ENCODE measurements around the gene ABCC6. TPM values are rescaled to one million over a fixed set of nuclear protein-coding genes. Genes with fewer than 3 reads are reported as not detected.
"Not testable (repeated sequence)": the region's sequence is repeated elsewhere in the genome, so short reads cannot be mapped to it uniquely, and the experiment has no call there.

ABCC6 gene
- total and polyA plus RNA-seq, 3 donors from 2014 or later, result 0.87 to 1.5 (median 1.0) TPM

DNA sequence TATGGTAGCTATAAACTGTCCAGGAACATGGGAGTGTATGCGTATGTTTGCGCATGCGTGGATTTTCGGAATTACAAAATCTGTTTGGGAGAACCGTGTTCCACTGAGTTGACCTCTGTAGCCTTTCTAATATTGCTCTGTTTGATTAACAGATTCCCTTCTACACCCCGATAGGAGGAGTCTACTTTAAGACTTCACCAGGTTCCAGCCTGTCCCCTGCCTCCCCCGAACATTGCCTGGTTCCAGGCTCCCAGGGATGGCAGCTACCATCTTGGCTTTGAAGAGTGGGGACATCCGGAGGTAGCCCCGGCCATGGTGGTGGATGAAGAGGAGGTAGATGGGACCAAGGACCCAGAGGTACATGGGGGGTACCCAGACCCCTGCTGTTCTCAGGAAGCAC lies 1.9 kb downstream of the ABCC6 start:
- H3K4me3 ChIP-seq; H3K4me1 ChIP-seq; H3K36me3 ChIP-seq (ENCODE audit: low read depth, missing control alignments); H3K27me3 ChIP-seq; H3K9me3 ChIP-seq; DNase-seq; intact Hi-C loops (cut with DNase I; ENCODE audit: low total_unique reads); H3K27ac ChIP-seq: not testable (repeated sequence)
- 92% methylated on average over 4 of the region's 9 CpGs; no CpG with 5 or more reads in 1 of the 2 donors for WGBS, 2 donors

DNA sequence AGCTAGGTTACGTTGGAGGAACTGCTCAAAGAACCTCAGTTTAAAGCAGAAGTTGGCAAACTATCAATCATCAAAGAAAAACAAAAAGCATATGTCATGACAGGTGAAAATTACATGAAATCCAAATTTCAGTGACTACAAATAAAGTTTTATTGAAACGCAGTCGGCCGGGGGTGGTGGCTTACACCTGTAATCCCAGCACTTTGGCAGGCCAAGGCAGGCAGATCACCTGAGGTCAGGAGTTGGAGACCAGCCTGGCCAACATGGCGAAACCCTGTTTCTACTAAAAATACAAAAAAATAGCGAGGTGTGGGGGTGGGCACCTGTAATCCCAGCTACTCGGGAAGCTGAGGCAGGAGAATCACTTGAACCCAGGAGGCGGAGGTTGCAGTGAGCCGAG lies 2.8 kb downstream of the ABCC6 start:
- H3K27ac ChIP-seq; H3K4me3 ChIP-seq; H3K36me3 ChIP-seq (ENCODE audit: low read depth, missing control alignments); H3K9me3 ChIP-seq; H3K27me3 ChIP-seq; DNase-seq; H3K4me1 ChIP-seq; intact Hi-C loops (cut with DNase I; ENCODE audit: low total_unique reads): not testable (repeated sequence)
- 93 to 94% methylated on average over 5 to 8 of the region's 9 CpGs for whole genome bisulfite sequencing, 2 donors

DNA sequence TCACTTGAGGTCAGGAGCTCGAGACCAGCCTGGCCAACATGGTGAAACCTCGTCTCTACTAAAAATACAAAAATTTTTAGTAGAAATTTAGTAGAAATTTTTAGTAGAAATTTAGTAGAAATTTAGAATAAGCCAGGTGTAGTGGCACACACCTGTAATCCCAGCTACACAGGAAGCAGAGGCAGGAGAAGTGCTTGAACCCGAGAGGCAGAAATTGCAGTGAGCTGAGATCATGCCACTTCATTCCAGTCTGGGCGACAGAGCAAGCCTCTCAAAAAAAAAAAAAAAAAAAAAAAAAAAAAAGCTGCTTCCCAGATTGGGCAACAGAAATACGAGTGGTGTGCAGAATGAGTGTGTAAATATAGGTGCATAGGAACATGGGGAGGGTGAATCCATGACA lies 4.5 kb downstream of the ABCC6 start:
- H3K36me3 ChIP-seq (ENCODE audit: low read depth, missing control alignments); H3K27ac ChIP-seq; H3K4me3 ChIP-seq; intact Hi-C loops (cut with DNase I; ENCODE audit: low total_unique reads); H3K9me3 ChIP-seq; H3K4me1 ChIP-seq; H3K27me3 ChIP-seq; DNase-seq: not testable (repeated sequence)
- WGBS, 2 donors, result 20% methylated on average over 1 of the region's 5 CpGs; no CpG with 5 or more reads in 1 of the 2 donors

- DNase-seq; H3K9me3 ChIP-seq; H3K4me1 ChIP-seq; H3K27ac ChIP-seq; H3K4me3 ChIP-seq; H3K36me3 ChIP-seq (ENCODE audit: low read depth, missing control alignments); intact Hi-C loops (cut with DNase I; ENCODE audit: low total_unique reads); H3K27me3 ChIP-seq: not testable (repeated sequence)
- WGBS, 2 donors, result no CpG with 5 or more reads among the region's 5 CpGs
Measured at GRCh38 chr16:16218349-16218748, 4.9 kb downstream of the ABCC6 start.

DNA sequence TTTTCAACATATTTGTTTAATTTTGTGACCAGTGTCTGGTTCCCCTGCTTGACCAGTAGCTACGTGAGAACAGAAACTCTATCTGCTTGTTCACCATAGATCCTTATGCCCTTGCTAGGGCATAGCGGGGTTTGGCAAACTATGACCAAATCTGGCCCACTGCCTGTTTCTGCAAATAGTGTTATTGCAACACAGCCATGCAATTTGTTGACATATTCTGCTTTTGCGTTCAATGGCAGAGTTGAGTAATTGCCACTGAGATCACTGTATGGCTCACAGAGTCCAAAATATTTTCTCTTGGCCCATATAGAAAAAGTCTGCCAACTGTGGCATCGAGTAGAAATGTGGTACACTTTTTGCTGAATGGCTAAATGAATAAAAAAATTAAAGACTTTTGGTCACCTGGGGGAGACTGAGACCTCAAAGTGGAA lies 9.4 kb downstream of the ABCC6 start:
- WGBS, 2 donors, result 71 to 78% methylated on average over 2 of the region's 4 CpGs
- H3K9me3 ChIP-seq; DNase-seq; H3K36me3 ChIP-seq (ENCODE audit: low read depth, missing control alignments); H3K4me3 ChIP-seq; H3K27me3 ChIP-seq; H3K27ac ChIP-seq; intact Hi-C loops (cut with DNase I; ENCODE audit: low total_unique reads); H3K4me1 ChIP-seq: not testable (repeated sequence)

- 80 to 100% methylated on average over 1 of the region's 1 CpG for WGBS, 2 donors
- H3K9me3 ChIP-seq; DNase-seq; H3K4me3 ChIP-seq; H3K4me1 ChIP-seq; intact Hi-C loops (cut with DNase I; ENCODE audit: low total_unique reads); H3K27ac ChIP-seq; H3K27me3 ChIP-seq; H3K36me3 ChIP-seq (ENCODE audit: low read depth, missing control alignments): not testable (repeated sequence)
Measured at GRCh38 chr16:16211404-16211803, 11.9 kb downstream of the ABCC6 start.

GRCh38 chr16:16208461-16208860 lies 14.8 kb downstream of the ABCC6 start:
- H3K27ac ChIP-seq; H3K27me3 ChIP-seq; DNase-seq; H3K4me1 ChIP-seq; H3K9me3 ChIP-seq; H3K36me3 ChIP-seq (ENCODE audit: low read depth, missing control alignments); H3K4me3 ChIP-seq; intact Hi-C loops (cut with DNase I; ENCODE audit: low total_unique reads): not testable (repeated sequence)
- WGBS, 2 donors, result 93 to 98% methylated on average over 11 to 12 of the region's 12 CpGs

DNA sequence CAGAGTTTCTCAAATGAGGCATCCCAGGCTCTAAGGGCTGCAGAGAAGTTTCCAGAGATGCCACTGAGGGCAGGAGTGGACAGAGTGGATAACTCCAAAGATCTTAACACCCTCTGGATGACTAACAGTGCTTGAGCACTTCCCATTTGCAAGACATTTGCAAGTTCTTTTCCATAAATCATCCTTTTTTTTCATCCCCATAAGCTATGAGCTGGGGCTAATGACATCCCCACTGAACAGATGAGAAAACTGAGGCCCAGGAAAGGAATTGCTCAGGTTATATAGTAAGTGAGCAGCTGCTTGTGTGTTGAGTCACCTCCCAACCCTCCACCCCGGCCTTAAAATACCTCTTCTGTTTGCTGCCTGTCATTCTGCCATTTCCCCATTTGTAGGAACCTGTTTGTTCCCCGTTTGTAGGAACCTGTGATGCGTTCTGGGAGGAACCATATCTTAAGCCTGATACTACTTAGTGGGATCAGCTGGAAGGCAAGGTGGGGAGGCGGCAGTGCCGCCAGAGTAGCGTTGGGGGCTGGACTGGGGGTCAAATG lies 15.4 kb downstream of the ABCC6 start:
- H3K27me3 ChIP-seq; H3K36me3 ChIP-seq (ENCODE audit: low read depth, missing control alignments); intact Hi-C loops (cut with DNase I; ENCODE audit: low total_unique reads); H3K4me3 ChIP-seq; H3K9me3 ChIP-seq; DNase-seq; H3K27ac ChIP-seq; H3K4me1 ChIP-seq: not testable (repeated sequence)
- WGBS, 2 donors, result 85 to 89% methylated on average over 6 of the region's 6 CpGs

- H3K9me3 ChIP-seq; intact Hi-C loops (cut with DNase I; ENCODE audit: low total_unique reads); H3K4me3 ChIP-seq; H3K27ac ChIP-seq; DNase-seq; H3K4me1 ChIP-seq; H3K36me3 ChIP-seq (ENCODE audit: low read depth, missing control alignments); H3K27me3 ChIP-seq: not testable (repeated sequence)
- 45% methylated on average over 3 of the region's 4 CpGs; no CpG with 5 or more reads in 1 of the 2 donors for WGBS, 2 donors
Measured at GRCh38 chr16:16207097-16207786, 16.1 kb downstream of the ABCC6 start.

- H3K4me3 ChIP-seq; H3K36me3 ChIP-seq (ENCODE audit: low read depth, missing control alignments); H3K9me3 ChIP-seq; H3K27ac ChIP-seq; H3K27me3 ChIP-seq; DNase-seq; H3K4me1 ChIP-seq; intact Hi-C loops (cut with DNase I; ENCODE audit: low total_unique reads): not testable (repeated sequence)
- 90 to 94% methylated on average over 2 of the region's 2 CpGs for WGBS, 2 donors
Measured at GRCh38 chr16:16205864-16206263, 17.4 kb downstream of the ABCC6 start.

GRCh38 chr16:16204552-16204951 lies 18.7 kb downstream of the ABCC6 start:
- H3K27ac ChIP-seq; intact Hi-C loops (cut with DNase I; ENCODE audit: low total_unique reads); H3K9me3 ChIP-seq; H3K27me3 ChIP-seq; H3K4me1 ChIP-seq; H3K4me3 ChIP-seq; DNase-seq; H3K36me3 ChIP-seq (ENCODE audit: low read depth, missing control alignments): not testable (repeated sequence)
- WGBS, 2 donors, result 65 to 79% methylated on average over 6 to 8 of the region's 8 CpGs

- 94% methylated on average over 6 of the region's 6 CpGs; no CpG with 5 or more reads in 1 of the 2 donors for WGBS, 2 donors
Measured at GRCh38 chr16:16203494-16203893, 19.8 kb downstream of the ABCC6 start.

More at GRCh38 chr16:16203494-16203893, 19.8 kb downstream of the ABCC6 start:
- DNase-seq, result peak; percentile 2
- H3K9me3 ChIP-seq; H3K4me3 ChIP-seq; H3K27me3 ChIP-seq; intact Hi-C loops (cut with DNase I; ENCODE audit: low total_unique reads); H3K27ac ChIP-seq; H3K36me3 ChIP-seq (ENCODE audit: low read depth, missing control alignments); H3K4me1 ChIP-seq: not testable (repeated sequence)

All from testis (tissue), 3 donors.